Hepatocyte (in vitro differentiated cells): ENCODE data around the gene SRPK2.

Source experiments
- EZH2phosphoT487 ChIP-seq: fragments of 200-600 bp; sonication (generic); IDR thresholded peaks from one replicate; pipeline ENCODE4 v1.6.1; 2018; ENCODE audit warnings: antibody characterized with exemption, mild to moderate bottlenecking, low read depth, moderate library complexity; ENCODE audit not compliant: unreplicated experiment, severe bottlenecking
- TF ChIP-seq, protein P1 (sequence below): fragments of 200-600 bp; sonication (generic); IDR thresholded peaks from 2 replicates; pipeline ENCODE4 v1.5.1; 2016; ENCODE audit warnings: antibody characterized with exemption, mild to moderate bottlenecking; ENCODE audit not compliant: poor library complexity

DNA sequence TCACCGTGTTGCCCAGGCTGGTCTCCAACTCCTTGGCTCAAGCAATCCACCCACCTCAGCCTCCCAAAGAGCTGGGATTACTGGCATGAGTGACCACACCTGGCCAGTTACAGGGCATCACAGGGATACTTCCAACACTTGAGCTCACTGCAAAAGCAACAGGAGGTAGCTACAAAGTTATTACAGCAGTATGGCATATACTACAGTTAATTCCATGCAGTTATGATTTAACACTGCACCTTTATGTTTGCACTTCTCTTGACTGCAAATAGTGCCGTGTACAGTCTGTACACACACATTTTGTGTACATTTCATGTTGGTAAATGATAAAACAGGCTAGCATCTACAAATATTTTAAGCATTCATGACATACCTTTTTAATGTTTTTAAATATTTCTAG is 21.3 kb downstream of the SRPK2 start:
- TF ChIP-seq, protein P1, sequence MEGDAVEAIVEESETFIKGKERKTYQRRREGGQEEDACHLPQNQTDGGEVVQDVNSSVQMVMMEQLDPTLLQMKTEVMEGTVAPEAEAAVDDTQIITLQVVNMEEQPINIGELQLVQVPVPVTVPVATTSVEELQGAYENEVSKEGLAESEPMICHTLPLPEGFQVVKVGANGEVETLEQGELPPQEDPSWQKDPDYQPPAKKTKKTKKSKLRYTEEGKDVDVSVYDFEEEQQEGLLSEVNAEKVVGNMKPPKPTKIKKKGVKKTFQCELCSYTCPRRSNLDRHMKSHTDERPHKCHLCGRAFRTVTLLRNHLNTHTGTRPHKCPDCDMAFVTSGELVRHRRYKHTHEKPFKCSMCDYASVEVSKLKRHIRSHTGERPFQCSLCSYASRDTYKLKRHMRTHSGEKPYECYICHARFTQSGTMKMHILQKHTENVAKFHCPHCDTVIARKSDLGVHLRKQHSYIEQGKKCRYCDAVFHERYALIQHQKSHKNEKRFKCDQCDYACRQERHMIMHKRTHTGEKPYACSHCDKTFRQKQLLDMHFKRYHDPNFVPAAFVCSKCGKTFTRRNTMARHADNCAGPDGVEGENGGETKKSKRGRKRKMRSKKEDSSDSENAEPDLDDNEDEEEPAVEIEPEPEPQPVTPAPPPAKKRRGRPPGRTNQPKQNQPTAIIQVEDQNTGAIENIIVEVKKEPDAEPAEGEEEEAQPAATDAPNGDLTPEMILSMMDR, result no peak
- TF ChIP-seq EZH2phosphoT487, result no peak
